BLaER1 (cell line): ENCODE measurements around the gene AKR1B1.

Experiments used
- H3K27ac ChIP-seq: shearing (Covaris generic); formaldehyde crosslinking; 2 replicates; pipeline ENCODE4 v1.8.1; 2022
- H3K27me3 ChIP-seq: shearing (Covaris generic); formaldehyde crosslinking; 2 replicates; pipeline ENCODE4 v1.8.1; 2022
- H3K36me3 ChIP-seq: shearing (Covaris generic); formaldehyde crosslinking; 2 replicates; pipeline ENCODE4 v1.8.1; 2022
- H3K4me1 ChIP-seq: shearing (Covaris generic); formaldehyde crosslinking; 2 replicates; pipeline ENCODE4 v1.8.1; 2022
- H3K4me2 ChIP-seq: shearing (Covaris generic); formaldehyde crosslinking; 2 replicates; pipeline ENCODE4 v1.8.1; 2022
- H3K4me3 ChIP-seq: shearing (Covaris generic); formaldehyde crosslinking; 2 replicates; pipeline ENCODE4 v1.8.1; 2022
- H3K9ac ChIP-seq: shearing (Covaris generic); formaldehyde crosslinking; 2 replicates; pipeline ENCODE4 v1.8.1; 2022
- H3K9me3 ChIP-seq: shearing (Covaris generic); formaldehyde crosslinking; 2 replicates; pipeline ENCODE4 v1.8.1; 2022
- H4K20me1 ChIP-seq: shearing (Covaris generic); formaldehyde crosslinking; 2 replicates; pipeline ENCODE4 v1.8.1; 2022
- Cebpa-rat ChIP-seq: shearing (Covaris generic); IDR thresholded peaks from 2 replicates; pipeline ENCODE4 v1.8.1; 2022

AKR1B1 gene

GRCh38 chr7:134470864-134471263 is 12.0 kb upstream of the AKR1B1 start:
- Histone ChIP-seq H3K27ac (no peak overlapping the region), H3K4me3 (no peak overlapping the region), H3K4me1 (peaks cover 6% of the 10 kb centered on the region), H3K36me3 (no peaks in the 10 kb centered on the region), H4K20me1 (no peaks in the 10 kb centered on the region), H3K4me2 (no peak overlapping the region), H3K9ac (no peak overlapping the region), H3K9me3 (peaks cover 13% of the 10 kb centered on the region; the same call in 1 of the 2 replicates), H3K27me3 (no peaks in the 10 kb centered on the region)
- no peak for TF ChIP-seq Cebpa-rat

DNA sequence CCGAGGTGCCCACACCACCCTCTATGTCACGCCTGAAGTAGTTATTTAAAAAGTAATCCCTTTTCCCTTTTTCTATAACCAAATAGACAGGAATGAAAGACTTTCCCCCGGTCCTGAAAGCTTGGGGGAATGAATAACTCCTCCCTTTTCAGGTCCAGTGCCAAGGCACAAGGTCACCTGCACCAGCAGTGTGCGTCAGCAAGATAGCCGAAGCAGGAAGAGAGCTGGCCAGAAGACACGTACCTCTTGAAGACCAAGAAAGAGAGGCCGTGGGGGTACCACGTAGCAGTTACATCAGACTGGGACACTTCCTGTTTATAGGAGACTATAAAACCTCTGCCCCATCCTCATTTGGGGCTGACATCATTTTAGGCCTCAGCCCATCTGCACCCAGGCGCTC is 10.7 kb upstream of the AKR1B1 start:
- TF ChIP-seq Cebpa-rat, result no peak
- peaks cover 6% of the 10 kb centered on the region for H3K4me1 ChIP-seq
- H3K36me3 ChIP-seq, result no peaks in the 10 kb centered on the region
- no peak overlapping the region for H3K4me2 ChIP-seq
- H3K9ac ChIP-seq, result no peak overlapping the region
- no peaks in the 10 kb centered on the region for H4K20me1 ChIP-seq
- no peak overlapping the region for H3K4me3 ChIP-seq
- H3K27me3 ChIP-seq, result no peaks in the 10 kb centered on the region
- H3K27ac ChIP-seq, result no peak overlapping the region
- H3K9me3 ChIP-seq, result peaks cover 16% of the 10 kb centered on the region

DNA sequence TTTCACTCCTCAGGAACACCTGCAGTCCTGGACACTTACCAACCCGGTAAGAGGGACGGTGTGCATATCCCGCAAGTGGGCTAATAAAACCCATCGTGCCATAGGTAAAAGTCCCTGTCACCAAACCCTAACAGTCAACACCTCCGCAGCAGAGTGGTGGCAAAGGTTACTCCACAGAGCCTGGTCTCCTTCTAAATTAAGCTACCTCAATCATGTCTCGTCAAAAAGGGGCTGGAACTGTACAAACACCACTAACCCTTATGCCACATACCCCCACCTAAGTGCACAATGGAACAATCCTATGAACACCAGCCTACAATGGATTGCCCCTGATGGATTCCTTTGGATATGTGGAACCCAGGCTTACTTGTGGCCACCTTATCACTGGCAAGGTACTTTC is 9.6 kb upstream of the AKR1B1 start:
- H3K4me1 ChIP-seq, result peaks cover under 1% of the 10 kb centered on the region; the same call in 1 of the 2 replicates
- H3K27me3 ChIP-seq, result no peaks in the 10 kb centered on the region
- peaks cover 4% of the 10 kb centered on the region; the same call in 1 of the 2 replicates for H3K36me3 ChIP-seq
- no peaks in the 10 kb centered on the region for H4K20me1 ChIP-seq
- H3K4me2 ChIP-seq, result no peak overlapping the region
- no peak overlapping the region for H3K9ac ChIP-seq
- peaks cover 27% of the 10 kb centered on the region for H3K9me3 ChIP-seq
- H3K4me3 ChIP-seq, result no peak overlapping the region
- no peak for TF ChIP-seq Cebpa-rat
- no peak overlapping the region for H3K27ac ChIP-seq

GRCh38 chr7:134468054-134468453 is 9.2 kb upstream of the AKR1B1 start:
- H3K9ac ChIP-seq, result no peak overlapping the region
- no peak overlapping the region for H3K27ac ChIP-seq
- no peaks in the 10 kb centered on the region for H4K20me1 ChIP-seq
- no peaks in the 10 kb centered on the region for H3K27me3 ChIP-seq
- TF ChIP-seq Cebpa-rat, result no peak
- H3K9me3 ChIP-seq, result peaks cover 32% of the 10 kb centered on the region
- no peak overlapping the region for H3K4me2 ChIP-seq
- no peak overlapping the region for H3K4me3 ChIP-seq
- H3K36me3 ChIP-seq, result peaks cover 4% of the 10 kb centered on the region; the same call in 1 of the 2 replicates
- no peaks in the 10 kb centered on the region for H3K4me1 ChIP-seq

DNA sequence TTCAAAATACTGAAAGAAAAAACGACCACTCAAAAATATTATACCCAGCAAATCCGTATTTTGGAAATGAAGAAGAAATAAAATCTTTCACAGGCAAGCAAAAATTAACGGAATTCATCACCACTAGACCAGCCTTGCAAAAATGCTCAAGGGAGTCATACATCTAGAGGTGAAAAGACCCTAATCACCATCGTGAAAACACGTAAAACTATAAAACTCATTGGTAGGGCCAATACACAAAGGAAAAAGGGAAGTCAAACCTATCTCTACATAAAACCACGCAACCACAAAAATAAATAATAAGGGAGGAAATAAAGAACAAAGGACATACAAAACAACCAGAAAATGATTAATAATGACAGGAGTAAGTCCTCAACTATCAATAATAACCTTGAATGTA is 6.6 kb upstream of the AKR1B1 start:
- peaks cover 2% of the 10 kb centered on the region for H3K4me1 ChIP-seq
- no peaks in the 10 kb centered on the region for H3K27me3 ChIP-seq
- H4K20me1 ChIP-seq, result no peaks in the 10 kb centered on the region
- H3K4me2 ChIP-seq, result no peak overlapping the region
- no peak for TF ChIP-seq Cebpa-rat
- H3K27ac ChIP-seq, result no peak overlapping the region
- peaks cover 4% of the 10 kb centered on the region; the same call in 1 of the 2 replicates for H3K36me3 ChIP-seq
- peaks cover 38% of the 10 kb centered on the region for H3K9me3 ChIP-seq
- no peak overlapping the region for H3K4me3 ChIP-seq
- H3K9ac ChIP-seq, result no peak overlapping the region

- H3K27me3 ChIP-seq, result no peaks in the 10 kb centered on the region
- H3K4me1 ChIP-seq, result peaks cover 12% of the 10 kb centered on the region
- no peak overlapping the region for H3K27ac ChIP-seq
- no peak overlapping the region for H3K4me2 ChIP-seq
- H3K36me3 ChIP-seq, result peaks cover 4% of the 10 kb centered on the region; the same call in 1 of the 2 replicates
- H3K9me3 ChIP-seq, result peaks cover 38% of the 10 kb centered on the region
- no peak for TF ChIP-seq Cebpa-rat
- no peak overlapping the region for H3K4me3 ChIP-seq
- H4K20me1 ChIP-seq, result no peaks in the 10 kb centered on the region
- H3K9ac ChIP-seq, result no peak overlapping the region
These were observed 5.6 kb upstream of the AKR1B1 start for GRCh38 chr7:134464496-134464895.

GRCh38 chr7:134463751-134464150 is 4.9 kb upstream of the AKR1B1 start:
- no peak for TF ChIP-seq Cebpa-rat
- Histone ChIP-seq H3K9me3 (peaks cover 38% of the 10 kb centered on the region), H3K27ac (no peak overlapping the region), H3K4me1 (peaks cover 15% of the 10 kb centered on the region), H3K36me3 (peaks cover 4% of the 10 kb centered on the region; the same call in 1 of the 2 replicates), H4K20me1 (no peaks in the 10 kb centered on the region), H3K9ac (no peak overlapping the region), H3K27me3 (no peaks in the 10 kb centered on the region), H3K4me2 (no peak overlapping the region), H3K4me3 (no peak overlapping the region)

GRCh38 chr7:134462337-134462925 is 3.5 kb upstream of the AKR1B1 start:
- H3K9me3 ChIP-seq, result peaks cover 38% of the 10 kb centered on the region
- H3K27me3 ChIP-seq, result no peaks in the 10 kb centered on the region
- TF ChIP-seq Cebpa-rat, result no peak
- H3K4me1 ChIP-seq, result peaks cover 22% of the 10 kb centered on the region
- no peak overlapping the region for H3K4me2 ChIP-seq
- H3K4me3 ChIP-seq, result no peak overlapping the region
- peaks cover 4% of the 10 kb centered on the region; the same call in 1 of the 2 replicates for H3K36me3 ChIP-seq
- H3K9ac ChIP-seq, result no peak overlapping the region
- no peak overlapping the region for H3K27ac ChIP-seq
- peaks cover 8% of the 10 kb centered on the region for H4K20me1 ChIP-seq

GRCh38 chr7:134461916-134462315 is 3.0 kb upstream of the AKR1B1 start:
- no peak overlapping the region for H3K4me3 ChIP-seq
- peaks cover 7% of the 10 kb centered on the region for H3K36me3 ChIP-seq
- no peak overlapping the region for H3K27ac ChIP-seq
- H4K20me1 ChIP-seq, result peaks cover 13% of the 10 kb centered on the region
- peaks cover 27% of the 10 kb centered on the region for H3K4me1 ChIP-seq
- H3K9ac ChIP-seq, result no peak overlapping the region
- no peak overlapping the region for H3K4me2 ChIP-seq
- peaks cover 38% of the 10 kb centered on the region for H3K9me3 ChIP-seq
- no peak for TF ChIP-seq Cebpa-rat
- no peaks in the 10 kb centered on the region for H3K27me3 ChIP-seq

DNA sequence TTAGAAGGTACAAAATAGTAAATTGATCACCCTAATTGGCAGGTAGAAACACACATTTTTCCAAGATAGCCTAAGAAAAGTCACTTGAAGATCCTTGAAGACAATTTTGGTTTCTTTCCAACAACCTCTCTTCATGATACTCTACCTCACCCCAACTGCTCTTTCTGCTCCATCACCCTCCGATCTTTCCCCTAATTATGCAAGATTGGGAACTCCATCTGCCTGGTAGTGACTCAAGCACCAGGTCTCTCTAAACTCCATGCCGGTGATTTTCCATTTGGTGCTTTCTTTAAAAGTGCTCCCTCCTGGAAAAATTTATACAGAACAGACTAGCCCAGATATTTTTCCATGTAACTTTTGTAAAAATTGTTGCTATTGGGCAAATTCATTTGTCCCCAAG is 1.1 kb upstream of the AKR1B1 start:
- Histone ChIP-seq H3K4me1 (peaks cover 46% of the 10 kb centered on the region), H3K4me2 (peak overlapping the region; percentile 93), H3K9ac (peak overlapping the region; percentile 15; the same call in 1 of the 2 replicates), H3K4me3 (no peak overlapping the region; the same call in 1 of the 2 replicates), H4K20me1 (peaks cover 19% of the 10 kb centered on the region), H3K27ac (0 out of 2 replicates have a peak overlapping the region, but pooled peaks have one; percentile 25), H3K27me3 (no peaks in the 10 kb centered on the region), H3K36me3 (peaks cover 22% of the 10 kb centered on the region), H3K9me3 (peaks cover 25% of the 10 kb centered on the region)
- no peak for TF ChIP-seq Cebpa-rat
